HL-60 (cell line): ENCODE data around the gene ISL2.

Experiments used
- CTCF ChIP-seq: IDR thresholded peaks from one replicate; pipeline ENCODE4 v1.5.1; 2011; ENCODE audit warnings: low read length, control low read depth, inconsistent platforms; ENCODE audit not compliant: insufficient read depth
- GABPA ChIP-seq: IDR thresholded peaks from 2 replicates; pipeline ENCODE4 v1.6.1; 2012; ENCODE audit warnings: low read depth
- POLR2AphosphoS5 ChIP-seq: IDR thresholded peaks from 2 replicates; pipeline ENCODE4 v1.6.1; 2012; ENCODE audit warnings: low read depth
- REST ChIP-seq: IDR thresholded peaks from 2 replicates; pipeline ENCODE4 v1.6.1; 2012; ENCODE audit warnings: low read depth; ENCODE audit not compliant: insufficient replicate concordance

DNA sequence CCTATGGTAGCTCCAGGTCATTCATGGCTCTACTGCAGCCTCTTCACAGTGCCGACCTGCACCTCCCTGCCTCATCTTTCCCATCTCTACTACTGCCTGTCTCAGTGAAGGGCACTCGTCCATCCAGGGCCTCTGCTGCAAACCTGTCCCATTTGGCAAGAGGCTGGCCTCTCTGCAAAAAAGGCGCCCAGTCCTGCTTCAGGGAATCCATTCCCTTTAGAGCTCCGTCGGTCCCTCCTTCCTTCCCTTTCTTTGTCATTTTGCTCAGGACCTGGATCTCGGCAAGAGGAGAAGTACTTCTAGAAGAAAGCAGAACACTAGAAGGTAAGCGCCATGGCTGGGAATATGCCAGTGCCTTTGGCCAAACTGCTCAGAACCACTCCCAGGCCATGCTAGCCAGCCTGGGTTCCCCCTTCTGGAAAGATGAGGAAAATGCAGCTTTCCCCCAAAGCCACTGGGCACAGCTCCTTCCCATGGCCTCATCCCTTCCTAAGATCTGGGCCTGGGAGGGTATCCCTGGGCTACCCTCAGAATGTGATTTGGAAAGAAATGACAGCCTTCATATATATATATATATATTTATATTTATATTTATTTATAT, 6.4 kb upstream of the ISL2 start:
- TF ChIP-seq CTCF (no peak), POLR2AphosphoS5 (no peak), GABPA (no peak), REST (no peak)
